Smooth muscle cell (in vitro differentiated cells): Measurements from ENCODE around the gene PUM1. TPM values are rescaled to one million over a fixed set of nuclear protein-coding genes. Genes with fewer than 3 reads are reported as not detected.

Experiments
- DNase-seq: peaks from one replicate; lab custom pipeline; 2025; ENCODE audit not compliant: unreplicated experiment; lab: John Stamatoyannopoulos, UW
- H2AFZ ChIP-seq: fragments of 200-600 bp; sonication (generic); 2 replicates; pipeline ENCODE4 v1.6.0; 2016; ENCODE audit warnings: antibody characterized with exemption, low read depth, mild to moderate bottlenecking
- H3F3A ChIP-seq: fragments of 200-600 bp; sonication (generic); 2 replicates; pipeline ENCODE4 v1.6.0; 2017; ENCODE audit warnings: antibody characterized with exemption, low read depth
- H3K27ac ChIP-seq: fragments of 200-600 bp; sonication (generic); 2 replicates; pipeline ENCODE4 v1.5.1; 2016; ENCODE audit warnings: low read depth, mild to moderate bottlenecking
- H3K27me3 ChIP-seq: fragments of 200-600 bp; sonication (generic); 2 replicates; pipeline ENCODE4 v1.6.1; 2016; ENCODE audit warnings: low read depth, mild to moderate bottlenecking
- H3K36me3 ChIP-seq: fragments of 200-600 bp; sonication (generic); 2 replicates; pipeline ENCODE4 v1.5.1; 2016; ENCODE audit warnings: low read depth
- H3K4me1 ChIP-seq: fragments of 200-600 bp; sonication (generic); 2 replicates; pipeline ENCODE4 v1.5.1; 2016; ENCODE audit warnings: low read depth
- H3K4me2 ChIP-seq: fragments of 200-600 bp; sonication (generic); 2 replicates; pipeline ENCODE4 v1.6.0; 2016; ENCODE audit warnings: mild to moderate bottlenecking
- H3K4me3 ChIP-seq: fragments of 200-600 bp; sonication (generic); 2 replicates; pipeline ENCODE4 v1.5.1; 2016; ENCODE audit warnings: mild to moderate bottlenecking
- H3K79me2 ChIP-seq: fragments of 200-600 bp; sonication (generic); 2 replicates; pipeline ENCODE4 v1.6.0; 2016; ENCODE audit warnings: low read depth, mild to moderate bottlenecking
- H3K9ac ChIP-seq: fragments of 200-600 bp; sonication (generic); 2 replicates; pipeline ENCODE4 v1.6.0; 2016; ENCODE audit warnings: low read depth
- H3K9me3 ChIP-seq: fragments of 200-600 bp; sonication (generic); replicated peaks from 2 replicates; pipeline ENCODE4 v1.5.1; 2016; ENCODE audit warnings: low read depth
- H4K20me1 ChIP-seq: fragments of 200-600 bp; sonication (generic); 2 replicates; pipeline ENCODE4 v1.6.0; 2016; ENCODE audit warnings: low read depth
- WGBS: methylation state at CpG from one replicate; pipeline ENCODE4 v1.1.7; 2016; ENCODE audit warnings: low lambda C conversion rate; 5-methylcytosine and 5-hydroxymethylcytosine counted together
- polyA plus RNA-seq: library from polyadenylated mRNA; unstranded; fragments of >200 nt; fragmentation: Nextera tagmentation; extraction: Ambion mirVana; gene quantifications from 2 replicates; pipeline ENCODE4 v1.2.1, GENCODE V29; 2016
- total RNA-seq: library from RNA; depleted of rRNA; stranded (reverse); fragments of >200 nt; gene quantifications from 2 replicates; pipeline ENCODE4 v1.2.3, GENCODE V29; 2014
- TF ChIP-seq, protein P1 (sequence below): fragments of 200-600 bp; sonication (generic); IDR thresholded peaks from 2 replicates; pipeline ENCODE4 v1.5.1; 2017; ENCODE audit warnings: borderline replicate concordance, mild to moderate bottlenecking, antibody characterized with exemption; ENCODE audit not compliant: insufficient read depth, poor library complexity, severe bottlenecking

Gene PUM1
- total and polyA plus RNA-seq, 2 experiments from 2014 or later = 49.0 to 78.2 TPM

GRCh38 chr1:30891227-30891552 is 174.3 kb downstream of the PUM1 start:
- Histone ChIP-seq H3K36me3 (no peaks in the 10 kb centered on the region), H3K27me3 (no peaks in the 10 kb centered on the region), H3K4me2 (no peak overlapping the region), H3K79me2 (peaks cover 23% of the 10 kb centered on the region), H2AFZ (no peak overlapping the region), H4K20me1 (peaks cover 56% of the 10 kb centered on the region), H3K9me3 (no peaks in the 10 kb centered on the region), H3K9ac (no peak overlapping the region), H3F3A (peaks cover 5% of the 10 kb centered on the region), H3K4me1 (peaks cover 28% of the 10 kb centered on the region), H3K27ac (no peak overlapping the region), H3K4me3 (no peak overlapping the region)
- TF ChIP-seq, protein P1, sequence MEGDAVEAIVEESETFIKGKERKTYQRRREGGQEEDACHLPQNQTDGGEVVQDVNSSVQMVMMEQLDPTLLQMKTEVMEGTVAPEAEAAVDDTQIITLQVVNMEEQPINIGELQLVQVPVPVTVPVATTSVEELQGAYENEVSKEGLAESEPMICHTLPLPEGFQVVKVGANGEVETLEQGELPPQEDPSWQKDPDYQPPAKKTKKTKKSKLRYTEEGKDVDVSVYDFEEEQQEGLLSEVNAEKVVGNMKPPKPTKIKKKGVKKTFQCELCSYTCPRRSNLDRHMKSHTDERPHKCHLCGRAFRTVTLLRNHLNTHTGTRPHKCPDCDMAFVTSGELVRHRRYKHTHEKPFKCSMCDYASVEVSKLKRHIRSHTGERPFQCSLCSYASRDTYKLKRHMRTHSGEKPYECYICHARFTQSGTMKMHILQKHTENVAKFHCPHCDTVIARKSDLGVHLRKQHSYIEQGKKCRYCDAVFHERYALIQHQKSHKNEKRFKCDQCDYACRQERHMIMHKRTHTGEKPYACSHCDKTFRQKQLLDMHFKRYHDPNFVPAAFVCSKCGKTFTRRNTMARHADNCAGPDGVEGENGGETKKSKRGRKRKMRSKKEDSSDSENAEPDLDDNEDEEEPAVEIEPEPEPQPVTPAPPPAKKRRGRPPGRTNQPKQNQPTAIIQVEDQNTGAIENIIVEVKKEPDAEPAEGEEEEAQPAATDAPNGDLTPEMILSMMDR = no peak
- WGBS = 92% methylated on average over 5 of the region's 5 CpGs
- DNase-seq = no peak

GRCh38 chr1:30890502-30891226 is 174.9 kb downstream of the PUM1 start:
- DNase-seq = no peak
- Histone ChIP-seq H3K4me3 (no peak overlapping the region), H3K4me1 (peaks cover 24% of the 10 kb centered on the region), H3K27me3 (no peaks in the 10 kb centered on the region), H3F3A (peaks cover 5% of the 10 kb centered on the region), H3K27ac (no peak overlapping the region), H3K4me2 (no peak overlapping the region), H3K9me3 (no peaks in the 10 kb centered on the region), H3K79me2 (peaks cover 24% of the 10 kb centered on the region), H3K9ac (no peak overlapping the region), H3K36me3 (no peaks in the 10 kb centered on the region), H2AFZ (no peak overlapping the region), H4K20me1 (peaks cover 51% of the 10 kb centered on the region)
- TF ChIP-seq, protein P1 = no peak
- 73% methylated on average over 10 of the region's 10 CpGs for WGBS

DNA sequence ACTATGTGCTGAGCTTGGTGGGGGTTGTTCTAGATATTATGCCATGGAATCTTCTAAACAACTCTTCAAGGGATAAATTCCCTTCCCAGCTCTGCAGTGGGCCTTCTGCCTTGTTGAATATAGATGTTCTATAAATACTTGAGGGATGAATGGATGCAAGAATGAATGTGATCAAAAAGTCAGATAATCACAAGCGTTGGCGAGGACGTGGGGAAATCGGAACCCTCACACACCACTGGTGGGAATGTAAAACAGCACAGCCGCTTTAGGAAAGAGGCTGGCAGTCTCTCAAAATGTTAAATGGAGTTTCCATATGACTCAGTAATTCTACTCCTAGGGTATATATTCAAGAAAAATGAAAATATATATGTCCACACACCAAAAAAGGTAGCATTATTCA is 176.0 kb downstream of the PUM1 start:
- Histone ChIP-seq H3K4me1 (peaks cover 15% of the 10 kb centered on the region), H3K9ac (no peak overlapping the region), H3F3A (no peaks in the 10 kb centered on the region), H2AFZ (no peak overlapping the region), H3K4me3 (no peak overlapping the region), H3K27me3 (no peaks in the 10 kb centered on the region), H3K36me3 (no peaks in the 10 kb centered on the region), H4K20me1 (peaks cover 41% of the 10 kb centered on the region), H3K9me3 (no peaks in the 10 kb centered on the region), H3K4me2 (no peak overlapping the region), H3K27ac (peak overlapping the region; percentile 89), H3K79me2 (peaks cover 24% of the 10 kb centered on the region)
- 39% methylated on average over 5 of the region's 5 CpGs for WGBS
- TF ChIP-seq, protein P1 = no peak
- DNase-seq = no peak

- H3K27ac ChIP-seq = peak overlapping the region; percentile 89
- DNase-seq = no peak
Measured at GRCh38 chr1:30888975-30889374, 176.5 kb downstream of the PUM1 start.

More at GRCh38 chr1:30888975-30889374, 176.5 kb downstream of the PUM1 start:
- peaks cover 14% of the 10 kb centered on the region for H3K4me1 ChIP-seq
- no peak overlapping the region for H3K4me3 ChIP-seq
- H4K20me1 ChIP-seq = peaks cover 42% of the 10 kb centered on the region
- 77% methylated on average over 3 of the region's 3 CpGs for WGBS
- H3F3A ChIP-seq = no peaks in the 10 kb centered on the region
- TF ChIP-seq, protein P1 = no peak
- no peak overlapping the region for H3K9ac ChIP-seq
- H3K27me3 ChIP-seq = no peaks in the 10 kb centered on the region
- no peak overlapping the region for H2AFZ ChIP-seq
- no peaks in the 10 kb centered on the region for H3K36me3 ChIP-seq
- peak overlapping the region; percentile 32 for H3K4me2 ChIP-seq
- peaks cover 24% of the 10 kb centered on the region for H3K79me2 ChIP-seq
- H3K9me3 ChIP-seq = no peaks in the 10 kb centered on the region
